CD8-positive, alpha-beta memory T cell (primary cell): ENCODE measurements around the gene TRIM15. TPM values are rescaled to one million over a fixed set of nuclear protein-coding genes. Genes with fewer than 3 reads are reported as not detected.
A peak's percentile ranks its signal among the peaks of the same experiment; 100 is the strongest.

Experiments used
- CTCF ChIA-PET: fragments of 350-600 bp; sonication (Branson Sonifier 250); formaldehyde crosslinking; loops from one replicate; lab custom pipeline; 2021; ENCODE audit warnings: antibody characterized with exemption; lab: Charles Lee
- POLR2A ChIA-PET: fragments of 350-600 bp; sonication (Branson Sonifier 250); formaldehyde crosslinking; loops from one replicate; lab custom pipeline; 2021; ENCODE audit warnings: antibody characterized with exemption; lab: Charles Lee
- DNase-seq, 5 donors: peaks; one replicate each; pipeline versions ENCODE4 v3.0.0 to v3.0.0-alpha.2; 2020 to 2022; ENCODE audit warnings: mixed read lengths in 1 of 5
- H3K27ac ChIP-seq: one replicate; pipeline ENCODE4 v1.7.0; 2013; ENCODE audit warnings: low read depth, mild to moderate bottlenecking, low read length, moderate library complexity
- H3K27me3 ChIP-seq: 2 replicates; pipeline ENCODE4 v1.7.0; 2013; ENCODE audit warnings: low read length, mild to moderate bottlenecking; ENCODE audit not compliant: insufficient read depth, poor library complexity, severe bottlenecking
- H3K36me3 ChIP-seq: 2 replicates; pipeline ENCODE4 v1.7.0; 2013; ENCODE audit warnings: mild to moderate bottlenecking, low read length, moderate library complexity; ENCODE audit not compliant: insufficient read depth
- H3K4me1 ChIP-seq: 2 replicates; pipeline ENCODE4 v1.7.0; 2013; ENCODE audit warnings: mild to moderate bottlenecking, low read length, moderate library complexity; ENCODE audit not compliant: insufficient read depth
- H3K4me3 ChIP-seq: 2 replicates; pipeline ENCODE4 v1.7.0; 2013; ENCODE audit warnings: mild to moderate bottlenecking, low read length
- H3K9me3 ChIP-seq: 2 replicates; pipeline ENCODE4 v1.7.0; 2013; ENCODE audit warnings: mild to moderate bottlenecking, low read length
- H3K27ac Mint-ChIP-seq, 8 donors: one replicate each; pipeline ENCODE4 v1.8.0; 2020 to 2021; ENCODE audit warnings: mixed read lengths in 8 of 8, mild to moderate bottlenecking in 6 of 8, inconsistent platforms in 3 of 8, moderate library complexity in 3 of 8
- H3K27me3 Mint-ChIP-seq, 2 donors: one replicate each; pipeline ENCODE4 v1.8.0; 2020 to 2021; ENCODE audit warnings: mixed read lengths in 2 of 2, mild to moderate bottlenecking in 1 of 2, moderate library complexity in 1 of 2
- H3K36me3 Mint-ChIP-seq, 3 donors: one replicate each; pipeline ENCODE4 v1.8.0; 2020 to 2021; ENCODE audit warnings: mixed read lengths in 3 of 3, inconsistent platforms in 1 of 3, mild to moderate bottlenecking in 1 of 3
- H3K4me1 Mint-ChIP-seq, 3 donors: one replicate each; pipeline ENCODE4 v1.8.0; 2020 to 2021; ENCODE audit warnings: mixed read lengths in 3 of 3, inconsistent platforms in 1 of 3, mild to moderate bottlenecking in 1 of 3
- H3K4me3 Mint-ChIP-seq, 7 donors: one replicate each; pipeline ENCODE4 v1.8.0; 2020 to 2021; ENCODE audit warnings: mixed read lengths in 7 of 7, mild to moderate bottlenecking in 6 of 7, moderate library complexity in 4 of 7, inconsistent platforms in 2 of 7
- H3K9me3 Mint-ChIP-seq, 5 donors: one replicate each; pipeline ENCODE4 v1.8.0; 2020 to 2022; ENCODE audit warnings: mixed read lengths in 5 of 5, mild to moderate bottlenecking in 3 of 5, moderate library complexity in 2 of 5, inconsistent platforms in 1 of 5
- polyA plus RNA-seq: library from polyadenylated mRNA; unstranded; fragments of 300-500 nt; fragmentation: Illumina TruSeq; gene quantifications from one replicate; pipeline ENCODE4 v1.2.3, GENCODE V29; 2021
- total RNA-seq, 2 experiments: library from RNA; stranded (reverse); gene quantifications; one replicate each; pipeline ENCODE4 v1.2.3, GENCODE V29; 2021

TRIM15 gene
- total and polyA plus RNA-seq, 3 experiments from 2014 or later = not detected

DNA sequence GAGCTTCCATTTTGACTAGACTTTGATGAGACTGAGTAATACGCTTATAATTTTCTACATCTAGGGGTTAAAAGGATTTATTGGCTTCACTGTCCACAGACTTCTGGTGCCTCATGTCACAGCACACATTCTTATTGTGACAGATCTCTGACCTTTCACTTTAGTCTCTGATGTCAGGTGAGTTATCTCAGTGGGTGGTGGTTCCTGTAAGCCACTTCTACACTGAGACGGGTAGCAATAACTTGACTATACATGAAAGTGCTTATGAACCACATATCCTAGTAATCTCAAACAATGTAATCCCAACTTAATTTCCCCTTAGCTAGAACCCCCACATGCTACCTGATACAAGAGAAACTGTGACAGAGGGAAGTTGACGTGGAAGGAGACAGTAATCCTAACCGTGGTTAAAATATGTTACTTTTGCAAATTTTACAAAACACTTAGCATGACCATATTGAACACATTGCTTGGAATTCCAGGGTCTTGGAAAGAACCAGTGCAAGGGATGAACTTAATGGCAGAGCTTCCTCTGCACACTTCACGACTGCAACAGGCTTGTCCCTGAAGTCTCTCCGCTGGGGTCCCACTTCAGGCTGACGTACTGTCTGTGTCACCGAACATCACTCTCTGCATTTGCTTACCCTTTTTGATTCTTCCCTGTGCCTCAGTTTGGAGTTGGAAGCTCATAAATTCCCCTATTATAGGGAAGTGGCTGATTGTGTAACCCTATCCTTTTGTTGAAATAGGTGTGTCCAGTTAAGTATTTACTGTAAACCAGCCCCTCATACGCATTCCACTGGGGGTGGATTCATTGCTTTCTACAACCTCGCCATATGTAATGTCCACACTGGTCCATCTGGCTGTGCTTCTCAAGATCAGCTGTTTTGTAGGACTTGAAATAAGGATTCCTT lies 33.8 kb upstream of the TRIM15 start:
- Histone ChIP-seq H3K36me3 (no peaks in the 10 kb centered on the region), H3K4me3 (no peak overlapping the region), H3K9me3 (no peaks in the 10 kb centered on the region), H3K4me1 (peaks cover 7% of the 10 kb centered on the region), H3K27ac (no peak overlapping the region), H3K27me3 (peaks cover 16% of the 10 kb centered on the region)
- Mint-ChIP-seq H3K27ac (no peak overlapping the region), H3K4me3 (no peak overlapping the region), H3K27me3 (peaks cover 40 to 89% of the 10 kb centered on the region in 2 donors), H3K4me1 (peaks cover 3 to 15% (median 4%) of the 10 kb centered on the region in 3 donors), H3K36me3 (no peaks in the 10 kb centered on the region), H3K9me3 (no peaks in the 10 kb centered on the region)
- POLR2A ChIA-PET = interaction anchor here (1.8 kb wide), 1 partner anchor 28 kb away, joined by 6 read pairs; no protein-coding TSS in a partner anchor
- CTCF ChIA-PET = interaction anchor here (1.2 to 9.2 kb wide), 2 partner anchors 9 to 25 kb away, joined by 3 to 182 read pairs; no protein-coding TSS in a partner anchor
- DNase-seq = no peak

DNA sequence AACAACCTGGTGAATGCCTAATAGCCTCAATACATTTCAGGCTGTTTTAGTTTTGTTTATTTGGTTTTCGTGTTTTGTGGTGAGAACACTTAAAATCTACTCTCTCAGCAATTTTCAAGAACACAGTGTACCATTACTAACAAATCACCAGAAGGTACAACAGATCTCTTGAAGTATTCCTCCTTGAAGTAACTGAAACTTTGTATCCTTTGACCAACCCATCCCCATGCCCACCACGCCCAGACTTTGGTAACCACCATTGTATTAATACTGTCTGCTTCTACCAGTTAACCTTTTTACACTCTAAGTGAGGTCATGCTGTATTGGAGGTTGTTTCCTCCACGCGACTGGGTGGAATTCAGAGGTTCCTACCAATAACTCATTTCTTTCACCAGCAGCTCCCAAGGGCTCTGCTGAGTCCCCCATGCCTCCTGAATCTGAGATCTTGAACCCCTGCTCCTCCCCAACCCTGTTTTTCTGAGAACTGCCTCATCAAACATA lies 33.1 kb upstream of the TRIM15 start:
- H3K4me3 ChIP-seq = no peak overlapping the region
- H3K36me3 ChIP-seq = no peaks in the 10 kb centered on the region
- CTCF ChIA-PET = interaction anchor here (0.6 to 9.2 kb wide), 15 partner anchors 8 to 405 kb away, joined by 3 to 182 read pairs (median 4); no protein-coding TSS in a partner anchor
- peaks cover 16% of the 10 kb centered on the region for H3K27me3 ChIP-seq
- Mint-ChIP-seq H3K4me3 (no peak overlapping the region), H3K36me3 (no peaks in the 10 kb centered on the region), H3K4me1 (peaks cover 3 to 15% (median 4%) of the 10 kb centered on the region in 3 donors), H3K9me3 (no peaks in the 10 kb centered on the region), H3K27ac (no peak overlapping the region), H3K27me3 (peaks cover 38 to 83% of the 10 kb centered on the region in 2 donors)
- peaks cover 7% of the 10 kb centered on the region for H3K4me1 ChIP-seq
- no peak for DNase-seq
- POLR2A ChIA-PET = interaction anchor here (1.8 kb wide), 1 partner anchor 29 kb away, joined by 6 read pairs; no protein-coding TSS in a partner anchor
- no peak overlapping the region for H3K27ac ChIP-seq
- H3K9me3 ChIP-seq = no peaks in the 10 kb centered on the region

GRCh38 chr6:30130887-30131862 lies 32.2 kb upstream of the TRIM15 start:
- H3K27ac Mint-ChIP-seq = peak overlapping the region in 1 of 8 donors; percentile 48
- no peak overlapping the region for H3K27ac ChIP-seq
- DNase-seq = peak; percentile 50 to 82 (median 74)
- H3K27me3 ChIP-seq = peaks cover 16% of the 10 kb centered on the region
- H3K36me3 Mint-ChIP-seq = no peaks in the 10 kb centered on the region
- H3K4me3 Mint-ChIP-seq = peak overlapping the region in 1 of 7 donors; percentile 21
- POLR2A ChIA-PET = interaction anchor here (1.8 kb wide), 1 partner anchor 29 kb away, joined by 6 read pairs; no protein-coding TSS in a partner anchor
- CTCF ChIA-PET = interaction anchor here (0.6 to 9.2 kb wide), 23 partner anchors 10 to 406 kb away, joined by 3 to 182 read pairs (median 4); partner anchors contain the start of gene TRIM31
- H3K27me3 Mint-ChIP-seq = peaks cover 34 to 79% of the 10 kb centered on the region in 2 donors
- no peaks in the 10 kb centered on the region for H3K9me3 Mint-ChIP-seq
- H3K4me3 ChIP-seq = no peak overlapping the region
- no peaks in the 10 kb centered on the region for H3K9me3 ChIP-seq
- H3K4me1 Mint-ChIP-seq = peaks cover 3 to 15% (median 4%) of the 10 kb centered on the region in 3 donors
- H3K4me1 ChIP-seq = peaks cover 7% of the 10 kb centered on the region
- H3K36me3 ChIP-seq = no peaks in the 10 kb centered on the region

DNA sequence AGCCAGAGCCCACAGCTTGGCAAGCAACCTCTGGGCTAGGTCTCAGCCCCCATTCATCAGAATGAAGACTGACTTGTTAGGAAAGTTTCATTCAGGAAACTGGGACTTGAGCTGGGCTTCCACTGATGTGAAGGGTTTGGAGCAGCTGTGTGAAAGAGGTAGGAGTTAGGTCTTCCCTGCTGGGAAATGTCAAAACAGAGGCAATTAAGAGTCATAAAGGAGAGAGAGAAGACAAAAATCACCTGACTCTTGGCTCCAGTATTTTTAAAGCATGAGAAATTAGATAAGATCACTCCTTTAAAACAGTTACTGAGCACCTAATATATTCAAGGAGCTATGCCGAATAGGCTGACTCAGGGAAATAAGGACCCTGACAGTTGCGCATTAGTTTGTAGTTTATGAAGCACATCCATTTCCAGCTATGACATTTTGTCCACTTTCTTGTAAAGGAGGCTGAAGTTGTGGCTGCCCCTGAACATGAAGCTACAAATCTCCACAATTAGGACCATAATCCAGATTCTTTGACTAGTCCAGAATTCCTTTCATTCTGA lies 31.3 kb upstream of the TRIM15 start:
- H3K9me3 Mint-ChIP-seq = no peaks in the 10 kb centered on the region
- DNase-seq = no peak
- peaks cover 3 to 15% (median 4%) of the 10 kb centered on the region in 3 donors for H3K4me1 Mint-ChIP-seq
- H3K27me3 Mint-ChIP-seq = peaks cover 26 to 71% of the 10 kb centered on the region in 2 donors
- H3K36me3 Mint-ChIP-seq = no peaks in the 10 kb centered on the region
- no peaks in the 10 kb centered on the region for H3K36me3 ChIP-seq
- ChIA-PET POLR2A (no interaction called here), CTCF (interaction anchor here (1.0 to 9.2 kb wide), 15 partner anchors 9 to 284 kb away, joined by 3 to 182 read pairs (median 4); partner anchors contain the start of gene TRIM31)
- H3K27me3 ChIP-seq = peaks cover 16% of the 10 kb centered on the region
- H3K9me3 ChIP-seq = no peaks in the 10 kb centered on the region
- H3K27ac Mint-ChIP-seq = no peak overlapping the region
- no peak overlapping the region for H3K4me3 ChIP-seq
- H3K27ac ChIP-seq = no peak overlapping the region
- H3K4me1 ChIP-seq = peaks cover 7% of the 10 kb centered on the region
- no peak overlapping the region for H3K4me3 Mint-ChIP-seq

- no peaks in the 10 kb centered on the region for H3K9me3 Mint-ChIP-seq
- no peaks in the 10 kb centered on the region for H3K36me3 ChIP-seq
- ChIA-PET POLR2A (no interaction called here), CTCF (interaction anchor here (9.2 kb wide), 1 partner anchor 30 kb away, joined by 182 read pairs; no protein-coding TSS in a partner anchor)
- no peaks in the 10 kb centered on the region for H3K36me3 Mint-ChIP-seq
- no peak overlapping the region for H3K4me3 ChIP-seq
- H3K4me1 Mint-ChIP-seq = peaks cover 3 to 9% (median 4%) of the 10 kb centered on the region in 3 donors
- peaks cover 7% of the 10 kb centered on the region for H3K4me1 ChIP-seq
- DNase-seq = no peak
- H3K9me3 ChIP-seq = no peaks in the 10 kb centered on the region
- H3K27ac ChIP-seq = no peak overlapping the region
- H3K27me3 ChIP-seq = peaks cover 8% of the 10 kb centered on the region
- peaks cover 19 to 57% of the 10 kb centered on the region in 2 donors for H3K27me3 Mint-ChIP-seq
- no peak overlapping the region for H3K27ac Mint-ChIP-seq
- no peak overlapping the region for H3K4me3 Mint-ChIP-seq
Observed at GRCh38 chr6:30135147-30135546, 28.2 kb upstream of the TRIM15 start.

DNA sequence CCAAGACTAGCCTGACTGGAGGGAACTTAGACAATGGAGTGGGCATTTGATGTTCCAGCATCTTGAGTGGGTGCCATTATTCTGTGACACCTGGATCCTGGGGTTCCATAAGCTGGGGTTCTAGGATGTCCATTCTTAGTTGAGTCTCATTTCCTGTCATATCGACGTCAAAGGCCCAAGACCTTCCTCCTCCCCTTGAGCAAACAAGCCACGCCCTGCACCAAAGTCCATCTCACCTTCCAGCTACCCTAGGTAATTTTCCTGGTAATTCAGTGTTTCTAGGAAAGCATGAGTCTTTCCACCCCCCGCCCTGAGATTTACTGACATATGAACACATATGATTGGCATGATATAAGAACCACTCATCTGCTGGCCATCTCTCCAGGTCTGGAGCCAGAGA lies 27.6 kb upstream of the TRIM15 start, which contains the start of gene TRIM40:
TSS of gene TRIM40 (plus strand) at position 384 of the 400 bp plus-strand sequence. CDS start 897 bp downstream, outside the sequence.
- no peaks in the 10 kb centered on the region for H3K9me3 Mint-ChIP-seq
- ChIA-PET POLR2A (no interaction called here), CTCF (interaction anchor here (9.2 kb wide), 1 partner anchor 31 kb away, joined by 182 read pairs; no protein-coding TSS in a partner anchor)

More for the DNA sequence above, 27.6 kb upstream of the TRIM15 start, which contains the start of gene TRIM40:
- no peaks in the 10 kb centered on the region for H3K9me3 ChIP-seq
- no peak within 1 kb of the TSS for H3K4me3 ChIP-seq
- H3K27ac ChIP-seq = no peak within 1 kb of the TSS
- H3K4me1 ChIP-seq = peaks cover 4% of the 10 kb centered on the region
- H3K27me3 Mint-ChIP-seq = peaks cover 16 to 55% of the 10 kb centered on the region in 2 donors
- no peaks in the 10 kb centered on the region for H3K36me3 Mint-ChIP-seq
- H3K36me3 ChIP-seq = no peaks in the 10 kb centered on the region
- no peak within 1 kb of the TSS for H3K4me3 Mint-ChIP-seq
- peaks cover 3 to 4% (median 3%) of the 10 kb centered on the region in 3 donors for H3K4me1 Mint-ChIP-seq
- H3K27ac Mint-ChIP-seq = no peak within 1 kb of the TSS
- no peak for DNase-seq
- H3K27me3 ChIP-seq = peaks cover 8% of the 10 kb centered on the region
